HG03066 (cell line): ENCODE measurements around the gene FSTL4.

Source experiments
- ATAC-seq: cut with Tn5 transposase; IDR thresholded peaks from one replicate; pipeline ENCODE4 v1.9.1; 2021; ENCODE audit warnings: low read depth; ENCODE audit not compliant: unreplicated experiment

Gene FSTL4

GRCh38 chr5:133612249-133612860 lies at the start of gene FSTL4:
Gene FSTL4 (minus strand): TSS chr5:133612541.
- ATAC-seq = no peak

GRCh38 chr5:133661389-133661788 lies 49.0 kb upstream of the FSTL4 start:
- no peak for ATAC-seq

GRCh38 chr5:133658327-133658726 lies 46.0 kb upstream of the FSTL4 start:
- ATAC-seq = no peak

GRCh38 chr5:133657036-133657435 lies 44.7 kb upstream of the FSTL4 start:
- ATAC-seq = no peak

- ATAC-seq = no peak
These were observed 43.6 kb upstream of the FSTL4 start for GRCh38 chr5:133655966-133656365.

GRCh38 chr5:133653760-133654049 lies 41.4 kb upstream of the FSTL4 start:
- no peak for ATAC-seq

GRCh38 chr5:133652951-133653759 lies 40.8 kb upstream of the FSTL4 start:
- no peak for ATAC-seq

- no peak for ATAC-seq
These were observed 31.9 kb upstream of the FSTL4 start for GRCh38 chr5:133644000-133644865.

- no peak for ATAC-seq
These were observed 31.0 kb upstream of the FSTL4 start for GRCh38 chr5:133643365-133643764.

GRCh38 chr5:133642153-133642722 lies 29.9 kb upstream of the FSTL4 start:
- ATAC-seq = no peak

- ATAC-seq = no peak
These were observed 29.3 kb upstream of the FSTL4 start for GRCh38 chr5:133641683-133642082.

- ATAC-seq = no peak
These were observed 27.6 kb upstream of the FSTL4 start for GRCh38 chr5:133639850-133640528.

GRCh38 chr5:133638436-133638835 lies 26.1 kb upstream of the FSTL4 start:
- ATAC-seq = no peak

GRCh38 chr5:133637206-133637605 lies 24.9 kb upstream of the FSTL4 start:
- no peak for ATAC-seq

- no peak for ATAC-seq
These were observed 22.7 kb upstream of the FSTL4 start for GRCh38 chr5:133635051-133635450.

GRCh38 chr5:133627180-133627579 lies 14.8 kb upstream of the FSTL4 start:
- no peak for ATAC-seq

GRCh38 chr5:133624316-133624715 lies 12.0 kb upstream of the FSTL4 start:
- no peak for ATAC-seq

- no peak for ATAC-seq
These were observed 5.8 kb upstream of the FSTL4 start for GRCh38 chr5:133618141-133618540.

- ATAC-seq = no peak
These were observed 1.4 kb upstream of the FSTL4 start for GRCh38 chr5:133613743-133614142.

- no peak for ATAC-seq
These were observed 843 bp upstream of the FSTL4 start for GRCh38 chr5:133613184-133613583.
